T-helper 1 cell (primary cell): ENCODE measurements around the gene ITGA8.
"Not testable (repeated sequence)": the region's sequence is repeated elsewhere in the genome, so short reads cannot be mapped to it uniquely, and the experiment has no call there.

Source experiments
- DNase-seq, 5 donors: peaks; one replicate each; pipeline ENCODE4 v3.0.0-alpha.2; 2012 to 2020
- total RNA-seq, 4 donors: gene quantifications; one replicate each; lab custom pipeline; 2026; lab: John Stamatoyannopoulos, UW

The ITGA8 gene
- 0 reads per million in 4 donors for total RNA-seq

GRCh38 chr10:15719899-15720634 is at the start of gene ITGA8:
Gene ITGA8, minus strand, starts transcription at chr10:15719922. Its CDS starts 151 bp downstream, at chr10:15719771.
- peak in 1 of 5 donors; percentile 20 for DNase-seq

- DNase-seq = no peak
Observed at GRCh38 chr10:15764892-15765454, 45.3 kb upstream of the ITGA8 start.

- no peak for DNase-seq
Observed at GRCh38 chr10:15763006-15763405, 43.3 kb upstream of the ITGA8 start.

GRCh38 chr10:15762239-15762638 is 42.5 kb upstream of the ITGA8 start:
- DNase-seq = not testable (repeated sequence)

- DNase-seq = not testable (repeated sequence)
Observed at GRCh38 chr10:15761224-15761623, 41.5 kb upstream of the ITGA8 start.

- no peak for DNase-seq
Observed at GRCh38 chr10:15760681-15761080, 41.0 kb upstream of the ITGA8 start.

- DNase-seq = no peak
Observed at GRCh38 chr10:15759265-15759664, 39.5 kb upstream of the ITGA8 start.

- DNase-seq = no peak
Observed at GRCh38 chr10:15758618-15759017, 38.9 kb upstream of the ITGA8 start.

GRCh38 chr10:15754937-15755336 is 35.2 kb upstream of the ITGA8 start:
- DNase-seq = no peak

- DNase-seq = no peak
Observed at GRCh38 chr10:15751046-15751445, 31.3 kb upstream of the ITGA8 start.

- no peak for DNase-seq
Observed at GRCh38 chr10:15748126-15748525, 28.4 kb upstream of the ITGA8 start.

- DNase-seq = no peak
Observed at GRCh38 chr10:15747632-15748031, 27.9 kb upstream of the ITGA8 start.

- no peak for DNase-seq
Observed at GRCh38 chr10:15745751-15746150, 26.0 kb upstream of the ITGA8 start.

GRCh38 chr10:15744217-15744865 is 24.6 kb upstream of the ITGA8 start:
- peak in 2 of 5 donors; percentile 7 to 38 for DNase-seq

- no peak for DNase-seq
Observed at GRCh38 chr10:15743443-15743842, 23.7 kb upstream of the ITGA8 start.

GRCh38 chr10:15742836-15743235 is 23.1 kb upstream of the ITGA8 start:
- DNase-seq = no peak

GRCh38 chr10:15742102-15742501 is 22.4 kb upstream of the ITGA8 start:
- DNase-seq = no peak

- DNase-seq = no peak
Observed at GRCh38 chr10:15741581-15741980, 21.9 kb upstream of the ITGA8 start.

- DNase-seq = no peak
Observed at GRCh38 chr10:15740261-15740660, 20.5 kb upstream of the ITGA8 start.

GRCh38 chr10:15739254-15739970 is 19.7 kb upstream of the ITGA8 start:
- no peak for DNase-seq

- no peak for DNase-seq
Observed at GRCh38 chr10:15738270-15738925, 18.7 kb upstream of the ITGA8 start.

- no peak for DNase-seq
Observed at GRCh38 chr10:15737656-15738055, 17.9 kb upstream of the ITGA8 start.

GRCh38 chr10:15735763-15736162 is 16.0 kb upstream of the ITGA8 start:
- DNase-seq = no peak
